Uterus (tissue), 2 donors: ENCODE measurements around the gene FSIP1.

Experiments
- CTCF ChIP-seq, 4 experiments: fragments of 200-600 bp in 2 of 4; fragments of 450-650 bp in 2 of 4; sonication (generic) in 2 of 4; IDR thresholded peaks; one replicate each; pipeline ENCODE4 v1.5.1; 2016 to 2019; ENCODE audit warnings: antibody characterized with exemption in 4 of 4, mild to moderate bottlenecking in 2 of 4, moderate library complexity in 1 of 4
- POLR2A ChIP-seq, 2 donors: fragments of 450-650 bp; IDR thresholded peaks; one replicate each; pipeline ENCODE4 v1.6.1; 2016; ENCODE audit warnings: antibody characterized with exemption in 2 of 2, mild to moderate bottlenecking in 1 of 2, moderate library complexity in 1 of 2

GRCh38 chr15:39586387-39587095 is 196.1 kb downstream of the FSIP1 start:
- no peak for TF ChIP-seq CTCF (IDR thresholded peaks at IDR 0.05)
- no peak for TF ChIP-seq POLR2A (IDR thresholded peaks at IDR 0.05)
